Fibroblast of the conjunctiva (primary cell): ENCODE results near the gene EDARADD.

Experiments
- DNase-seq: peaks from one replicate; pipeline ENCODE4 v3.0.0-alpha.2; 2010; ENCODE audit warnings: low read depth

EDARADD gene

GRCh38 chr1:236516929-236517704 lies 123.0 kb downstream of the EDARADD start:
- DNase-seq = no peak

DNA sequence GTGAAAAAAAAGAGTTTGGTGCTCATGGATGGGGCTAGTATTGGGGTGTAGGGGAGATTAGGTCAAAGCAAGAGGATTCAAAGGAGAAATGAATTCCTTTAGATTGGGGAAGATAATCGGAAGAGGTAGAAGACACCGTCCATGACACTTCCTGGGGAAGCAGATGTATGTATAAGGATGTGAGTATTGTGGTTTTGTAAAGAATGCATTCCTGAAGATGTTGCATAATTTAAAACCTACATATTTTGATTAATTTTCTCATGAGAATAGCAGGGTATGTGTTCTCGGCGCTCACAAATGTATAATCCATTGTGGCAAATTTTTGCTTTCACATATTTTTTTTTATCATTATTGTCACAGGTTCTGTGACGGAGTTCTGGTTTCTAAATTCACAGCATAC lies 124.2 kb downstream of the EDARADD start:
- DNase-seq = no peak

DNA sequence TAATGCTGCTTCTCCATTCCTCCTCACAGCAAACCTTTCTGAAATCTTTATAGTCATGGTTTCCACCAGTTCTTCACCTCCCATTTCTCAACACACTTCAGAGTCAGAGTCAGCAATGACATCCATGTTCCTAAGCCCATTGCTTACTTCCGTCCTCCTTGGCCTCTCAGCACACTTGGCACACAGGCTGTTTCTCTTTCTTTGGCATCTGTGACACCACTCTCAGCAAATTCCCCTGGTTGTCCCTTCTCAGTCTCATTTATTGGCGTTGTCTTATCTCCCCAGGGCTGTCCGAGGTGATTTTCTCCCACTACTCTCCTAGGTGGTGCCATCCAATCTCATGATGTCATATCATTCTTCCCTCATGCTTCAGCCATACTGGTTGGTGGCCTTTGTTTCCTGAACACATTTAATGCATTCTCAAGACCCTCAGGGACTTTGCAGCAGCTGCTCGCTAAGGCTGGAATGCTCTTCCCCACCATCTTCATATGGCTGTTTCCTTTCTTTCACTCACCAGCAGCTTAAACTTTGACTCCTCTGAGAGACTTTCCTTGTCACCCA lies 126.4 kb downstream of the EDARADD start:
- no peak for DNase-seq

- no peak for DNase-seq
Observed at GRCh38 chr1:236522937-236523703, 129.0 kb downstream of the EDARADD start.

- DNase-seq = peak; percentile 63
Observed at GRCh38 chr1:236523704-236524141, 129.6 kb downstream of the EDARADD start, which contains the start of gene LGALS8. Gene LGALS8 (plus strand): TSS chr1:236523982. CDS start chr1:236526071, 2,089 bp downstream.

DNA sequence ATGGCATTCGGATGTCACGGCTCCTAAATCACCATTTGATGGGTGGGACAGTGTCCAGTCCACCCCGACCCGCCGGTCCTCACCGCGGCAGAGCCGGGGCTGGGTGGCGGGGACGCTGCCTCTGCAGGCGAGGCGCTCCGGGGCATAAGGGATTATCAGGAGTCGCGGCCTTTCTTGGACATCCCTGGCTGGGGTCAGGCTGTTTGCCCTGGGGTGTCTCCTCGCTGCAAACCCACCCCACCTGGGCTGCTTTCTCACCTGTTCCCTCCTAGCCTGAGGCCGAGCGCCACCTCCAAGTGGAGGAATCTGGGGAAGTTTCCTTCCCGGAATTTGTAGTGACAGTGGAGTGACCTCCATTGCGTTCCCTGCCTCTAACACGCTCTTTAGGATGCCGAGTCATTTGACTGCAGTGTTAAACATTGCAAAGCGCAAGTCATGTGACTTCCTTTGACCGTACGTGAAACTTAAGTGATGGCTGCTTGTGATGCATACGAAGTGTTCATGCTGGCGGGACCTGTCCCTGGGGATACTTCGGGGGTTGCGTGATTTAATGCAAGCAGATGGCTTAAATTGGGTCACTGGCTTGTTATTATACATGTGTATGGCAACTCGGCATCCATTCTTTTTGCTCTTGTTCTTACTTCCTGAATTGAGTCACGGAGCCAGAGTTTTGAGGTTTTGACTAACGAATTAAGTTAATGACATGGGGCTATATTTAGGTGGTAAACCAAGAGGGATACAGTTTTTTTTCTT lies 130.2 kb downstream of the EDARADD start:
- DNase-seq = peak; percentile 84

GRCh38 chr1:236524895-236525184 lies 130.8 kb downstream of the EDARADD start:
- DNase-seq = no peak

- DNase-seq = no peak
Observed at GRCh38 chr1:236526079-236526478, 132.0 kb downstream of the EDARADD start.

- no peak for DNase-seq
Observed at GRCh38 chr1:236530286-236530685, 136.2 kb downstream of the EDARADD start.

- DNase-seq = no peak
Observed at GRCh38 chr1:236530959-236531358, 136.9 kb downstream of the EDARADD start.

- no peak for DNase-seq
Observed at GRCh38 chr1:236532850-236533249, 138.8 kb downstream of the EDARADD start.

GRCh38 chr1:236534151-236534651 lies 140.1 kb downstream of the EDARADD start:
- no peak for DNase-seq
